GM12878 (cell line): Measurements from ENCODE around the gene CREB5. TPM values are rescaled to one million over a fixed set of nuclear protein-coding genes. Genes with fewer than 3 reads are reported as not detected.

Experiments used
- CBFB ChIP-seq: IDR thresholded peaks from 2 replicates; pipeline ENCODE4 v1.6.1; 2016; ENCODE audit warnings: antibody characterized with exemption, low read depth
- CUX1 ChIP-seq: IDR thresholded peaks from 2 replicates; pipeline ENCODE4 v1.6.1; 2012; ENCODE audit warnings: improper control_type of control experiment, low read depth, low read length; ENCODE audit not compliant: insufficient replicate concordance
- E2F8 ChIP-seq: fragments of 450-650 bp; IDR thresholded peaks from 2 replicates; pipeline ENCODE4 v1.6.1; 2018; ENCODE audit warnings: mild to moderate bottlenecking, low read depth, moderate library complexity; ENCODE audit not compliant: partially characterized antibody
- IRF4 ChIP-seq: IDR thresholded peaks from 2 replicates; pipeline ENCODE4 v1.6.1; 2011; ENCODE audit warnings: low read depth, low read length
- IRF5 ChIP-seq: fragments of 450-650 bp; IDR thresholded peaks from 2 replicates; pipeline ENCODE4 v1.6.1; 2017; ENCODE audit warnings: borderline replicate concordance
- KLF5 ChIP-seq: fragments of 450-650 bp; IDR thresholded peaks from 2 replicates; pipeline ENCODE4 v1.6.1; 2014; ENCODE audit warnings: mild to moderate bottlenecking; ENCODE audit not compliant: partially characterized antibody
- MTA2 ChIP-seq: fragments of 450-650 bp; IDR thresholded peaks from 2 replicates; pipeline ENCODE4 v1.6.1; 2016; ENCODE audit warnings: low read depth, mild to moderate bottlenecking, moderate library complexity
- MTA3 ChIP-seq: IDR thresholded peaks from 2 replicates; pipeline ENCODE4 v1.6.1; 2012; ENCODE audit warnings: low read length, inconsistent platforms, borderline replicate concordance
- MYB ChIP-seq: fragments of 150-350 bp; IDR thresholded peaks from 2 replicates; pipeline ENCODE4 v1.6.1; 2014; ENCODE audit warnings: mild to moderate bottlenecking, low read depth, low read length, borderline replicate concordance
- PAX8 ChIP-seq: fragments of 450-650 bp; IDR thresholded peaks from 2 replicates; pipeline ENCODE4 v1.6.1; 2017; ENCODE audit warnings: mild to moderate bottlenecking, moderate library complexity
- REST ChIP-seq: IDR thresholded peaks from 2 replicates; pipeline ENCODE4 v1.6.1; 2012; ENCODE audit warnings: mild to moderate bottlenecking, low read depth, low read length
- RFX5 ChIP-seq: IDR thresholded peaks from 2 replicates; pipeline ENCODE4 v1.6.1; 2011; ENCODE audit warnings: low read depth, low read length, improper control_type of control experiment
- SP1 ChIP-seq: IDR thresholded peaks from one replicate; pipeline ENCODE4 v1.6.1; 2011; ENCODE audit warnings: low read depth, low read length
- SUZ12 ChIP-seq: fragments of 200-600 bp; sonication (generic); IDR thresholded peaks from one replicate; pipeline ENCODE4 v1.6.1; 2018; ENCODE audit warnings: antibody characterized with exemption, mild to moderate bottlenecking; ENCODE audit not compliant: unreplicated experiment
- TBL1XR1 ChIP-seq: IDR thresholded peaks from 2 replicates; pipeline ENCODE4 v1.6.1; 2012; ENCODE audit warnings: low read depth, low read length, improper control_type of control experiment
- WRNIP1 ChIP-seq: IDR thresholded peaks from 2 replicates; pipeline ENCODE4 v1.6.1; 2011; ENCODE audit warnings: low read depth, low read length, improper control_type of control experiment, borderline replicate concordance
- ZBED1 ChIP-seq: IDR thresholded peaks from 2 replicates; pipeline ENCODE4 v1.6.1; 2016; ENCODE audit warnings: borderline replicate concordance
- ZNF207 ChIP-seq: fragments of 450-650 bp; IDR thresholded peaks from 2 replicates; pipeline ENCODE4 v1.6.1; 2014; ENCODE audit warnings: antibody characterized with exemption, mild to moderate bottlenecking, borderline replicate concordance
- ZSCAN29 ChIP-seq: fragments of 450-650 bp; IDR thresholded peaks from 2 replicates; pipeline ENCODE4 v1.6.1; 2017; ENCODE audit warnings: mild to moderate bottlenecking, moderate library complexity
- polyA plus RNA-seq, 11 experiments: library from polyadenylated mRNA; depleted of rRNA in 4 of 11; unstranded in 6 of 11; stranded (reverse) in 5 of 11; fragments of >200 nt; fragmentation: Nextera tagmentation in 4 of 11; fragmentation: Illumina TruSeq in 1 of 11; extraction: Ambion mirVana in 4 of 11; extraction: Trizol in 1 of 11; gene quantifications; 1 replicate in 1 of 11; 2 replicates in 10 of 11; pipeline versions ENCODE4 v1.2.1 to v1.2.3, GENCODE V29; 2011 to 2016; ENCODE audit warnings: inconsistent platforms in 2 of 11, missing spikeins in 2 of 11, low read depth in 1 of 11
- total RNA-seq, 4 experiments: library from RNA; depleted of rRNA in 3 of 4; stranded (reverse); fragments of >200 nt in 3 of 4; fragmentation: Illumina TruSeq in 1 of 4; extraction: Trizol in 1 of 4; gene quantifications; 2 replicates each; pipeline versions ENCODE4 v1.2.1 to v1.2.3, GENCODE V29; 2013 to 2021

CREB5 gene
- total and polyA plus RNA-seq, 10 of the 15 experiments (the other 5 are each of a cell fraction or from before 2014, with no cell fraction given) = 12.9 to 74.1 (median 53.0) TPM

- no peak for TF ChIP-seq MYB
- no peak for TF ChIP-seq PAX8
- peak; percentile 93 for TF ChIP-seq MTA3
- TF ChIP-seq ZBED1 = peak; percentile 95
- no peak for TF ChIP-seq WRNIP1
- TF ChIP-seq CUX1 = peak; percentile 39
- peak; percentile 86 for TF ChIP-seq TBL1XR1
- TF ChIP-seq SP1 = peak; percentile 9
- TF ChIP-seq IRF4 = peak; percentile 76; the same call in 1 of the 2 replicates
- TF ChIP-seq IRF5 = no peak
- TF ChIP-seq E2F8 = peak; percentile 34
- TF ChIP-seq CBFB = peak; percentile 82
- TF ChIP-seq REST = no peak
- 0 out of 2 replicates have a peak, but pooled peaks have one; percentile 58 for TF ChIP-seq ZSCAN29
- TF ChIP-seq SUZ12 = no peak
- peak; percentile 90 for TF ChIP-seq MTA2
- no peak; the same call in 1 of the 2 replicates for TF ChIP-seq ZNF207
- no peak for TF ChIP-seq RFX5
- peak; percentile 81 for TF ChIP-seq KLF5
Measured at GRCh38 chr7:28621369-28621841, 209.1 kb downstream of the CREB5 start (continued).
